OCI-LY7 (cell line): ENCODE data around the gene DIPK1B. TPM values are rescaled to one million over a fixed set of nuclear protein-coding genes. Genes with fewer than 3 reads are reported as not detected.

Source experiments
- BruUV-seq: library from RNA; stranded (reverse); fragments of 400-500 nt; replicated peaks from 2 replicates; lab custom pipeline; 2021; lab: Mats Ljungman, UMichigan
- CTCF ChIA-PET: fragments of 300-600 bp; sonication (Branson Sonifier 250); formaldehyde crosslinking; loops from one replicate; lab custom pipeline; 2022; ENCODE audit warnings: antibody characterized with exemption; ENCODE audit not compliant: unreplicated experiment; lab: Charles Lee
- POLR2A ChIA-PET: fragments of 300-600 bp; sonication (Branson Sonifier 250); formaldehyde crosslinking; loops from one replicate; lab custom pipeline; 2022; ENCODE audit warnings: antibody characterized with exemption; lab: Charles Lee
- DNase-seq: peaks from one replicate; pipeline ENCODE4 v3.0.0-alpha.2; 2015; ENCODE audit warnings: low spot score
- H2AFZ ChIP-seq: fragments of 200-600 bp; sonication (generic), shearing (Covaris generic); 2 replicates; pipeline ENCODE4 v1.6.1; 2014; ENCODE audit warnings: mild to moderate bottlenecking, antibody characterized with exemption, low read length, moderate library complexity
- H3K27ac ChIP-seq: fragments of 200-600 bp; sonication (generic); 2 replicates; pipeline ENCODE4 v1.5.1; 2014; ENCODE audit warnings: mixed run types, low read depth, mild to moderate bottlenecking, moderate library complexity, low read length, inconsistent platforms; ENCODE audit not compliant: poor library complexity, severe bottlenecking
- H3K36me3 ChIP-seq: fragments of 200-600 bp; sonication (generic); 2 replicates; pipeline ENCODE4 v1.6.1; 2014; ENCODE audit warnings: mild to moderate bottlenecking, antibody characterized with exemption, low read length, moderate library complexity, mixed read lengths; ENCODE audit not compliant: insufficient read depth
- H3K4me1 ChIP-seq: fragments of 200-600 bp; sonication (generic); 2 replicates; pipeline ENCODE4 v1.5.1; 2014; ENCODE audit warnings: mild to moderate bottlenecking, low read length; ENCODE audit not compliant: insufficient read depth, poor library complexity, severe bottlenecking
- H3K4me2 ChIP-seq: fragments of 200-600 bp; sonication (generic); 2 replicates; pipeline ENCODE4 v1.6.1; 2014; ENCODE audit warnings: mild to moderate bottlenecking, low read length
- H3K4me3 ChIP-seq: fragments of 200-600 bp; sonication (generic); 2 replicates; pipeline ENCODE4 v1.5.1; 2014; ENCODE audit warnings: mild to moderate bottlenecking, low read depth, low read length; ENCODE audit not compliant: poor library complexity, severe bottlenecking
- H3K79me2 ChIP-seq: fragments of 200-600 bp; sonication (generic); 2 replicates; pipeline ENCODE4 v1.6.1; 2016; ENCODE audit warnings: low read depth, mild to moderate bottlenecking, low read length, moderate library complexity, mixed read lengths; ENCODE audit not compliant: insufficient read depth
- H3K9me2 ChIP-seq: fragments of 200-600 bp; sonication (generic); 2 replicates; pipeline ENCODE4 v1.6.1; 2016; ENCODE audit warnings: mild to moderate bottlenecking, low read length, mixed read lengths; ENCODE audit not compliant: insufficient read depth
- H3K9me3 ChIP-seq: fragments of 200-600 bp; sonication (generic); 2 replicates; pipeline ENCODE4 v1.6.1; 2014; ENCODE audit warnings: mild to moderate bottlenecking, mixed run types, low read length, mixed read lengths
- H4K20me1 ChIP-seq: fragments of 200-600 bp; sonication (generic); 2 replicates; pipeline ENCODE4 v1.6.1; 2014; ENCODE audit warnings: mild to moderate bottlenecking, antibody characterized with exemption, low read length, moderate library complexity, mixed read lengths; ENCODE audit not compliant: insufficient read depth
- EZH2phosphoT487 ChIP-seq: fragments of 200-600 bp; sonication (generic); IDR thresholded peaks from 2 replicates; pipeline ENCODE4 v1.6.1; 2018; ENCODE audit warnings: low read depth, borderline replicate concordance, mild to moderate bottlenecking, mixed run types, antibody characterized with exemption, low read length, moderate library complexity, mixed read lengths
- intact Hi-C: fragments of 100-400 bp; cut with micrococcal nuclease; formaldehyde crosslinking; loops from one replicate; pipeline ENCODE4 v1.10.0; 2022; ENCODE audit not compliant: unreplicated experiment
- total RNA-seq, 2 experiments: library from RNA; depleted of rRNA in 1 of 2; stranded (reverse); fragments of >200 nt in 1 of 2; shearing (Covaris generic) in 1 of 2; gene quantifications; 2 replicates each; pipeline ENCODE4 v1.2.3, GENCODE V29; 2014 to 2022
- TF ChIP-seq, protein P1 (sequence below): fragments of 200-600 bp; sonication (generic); conservative IDR thresholded peaks from 2 replicates; pipeline ENCODE4 v1.5.1; 2014; ENCODE audit warnings: mild to moderate bottlenecking, antibody characterized with exemption, low read length, moderate library complexity, mixed read lengths

Gene DIPK1B
- total RNA-seq, 2 experiments from 2014 or later = 0.30 to 13.3 TPM

- Histone ChIP-seq H4K20me1 (no peaks in the 10 kb centered on the region), H3K9me2 (no peaks in the 10 kb centered on the region), H3K27ac (no peak overlapping the region), H3K4me2 (no peak overlapping the region), H3K4me1 (peaks cover 4% of the 10 kb centered on the region), H3K79me2 (no peaks in the 10 kb centered on the region), H3K9me3 (no peaks in the 10 kb centered on the region), H3K4me3 (no peak overlapping the region), H2AFZ (no peak overlapping the region), H3K36me3 (no peaks in the 10 kb centered on the region)
- intact Hi-C loops = no loop called here
- CTCF ChIA-PET = no interaction called here
- DNase-seq = no peak
- BruUV-seq = no TSS peak
- TF ChIP-seq, protein P1, sequence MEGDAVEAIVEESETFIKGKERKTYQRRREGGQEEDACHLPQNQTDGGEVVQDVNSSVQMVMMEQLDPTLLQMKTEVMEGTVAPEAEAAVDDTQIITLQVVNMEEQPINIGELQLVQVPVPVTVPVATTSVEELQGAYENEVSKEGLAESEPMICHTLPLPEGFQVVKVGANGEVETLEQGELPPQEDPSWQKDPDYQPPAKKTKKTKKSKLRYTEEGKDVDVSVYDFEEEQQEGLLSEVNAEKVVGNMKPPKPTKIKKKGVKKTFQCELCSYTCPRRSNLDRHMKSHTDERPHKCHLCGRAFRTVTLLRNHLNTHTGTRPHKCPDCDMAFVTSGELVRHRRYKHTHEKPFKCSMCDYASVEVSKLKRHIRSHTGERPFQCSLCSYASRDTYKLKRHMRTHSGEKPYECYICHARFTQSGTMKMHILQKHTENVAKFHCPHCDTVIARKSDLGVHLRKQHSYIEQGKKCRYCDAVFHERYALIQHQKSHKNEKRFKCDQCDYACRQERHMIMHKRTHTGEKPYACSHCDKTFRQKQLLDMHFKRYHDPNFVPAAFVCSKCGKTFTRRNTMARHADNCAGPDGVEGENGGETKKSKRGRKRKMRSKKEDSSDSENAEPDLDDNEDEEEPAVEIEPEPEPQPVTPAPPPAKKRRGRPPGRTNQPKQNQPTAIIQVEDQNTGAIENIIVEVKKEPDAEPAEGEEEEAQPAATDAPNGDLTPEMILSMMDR = no peak
- no peak for TF ChIP-seq EZH2phosphoT487
- POLR2A ChIA-PET = interaction anchor here (0.6 kb wide), 1 partner anchor 609 kb away, joined by 3 read pairs; no protein-coding TSS in a partner anchor
These were observed 39.0 kb upstream of the DIPK1B start for GRCh38 chr9:136673088-136673974.

- no peaks in the 10 kb centered on the region for H3K9me3 ChIP-seq
- H4K20me1 ChIP-seq = no peaks in the 10 kb centered on the region; the same call in 1 of the 2 replicates
- POLR2A ChIA-PET = no interaction called here
- no peak overlapping the region for H3K4me3 ChIP-seq
- H3K9me2 ChIP-seq = no peaks in the 10 kb centered on the region
- no peak overlapping the region for H3K4me2 ChIP-seq
- CTCF ChIA-PET = interaction anchor here (0.6 kb wide), 1 partner anchor 99 kb away, joined by 3 read pairs; no protein-coding TSS in a partner anchor
- no TSS peak for BruUV-seq
- intact Hi-C loops = no loop called here
- TF ChIP-seq, protein P1 = no peak
- TF ChIP-seq EZH2phosphoT487 = no peak
- no peak overlapping the region for H2AFZ ChIP-seq
- no peak for DNase-seq
- no peaks in the 10 kb centered on the region for H3K36me3 ChIP-seq
- no peak overlapping the region for H3K27ac ChIP-seq
- no peaks in the 10 kb centered on the region for H3K79me2 ChIP-seq
- H3K4me1 ChIP-seq = no peaks in the 10 kb centered on the region
These were observed 38.2 kb upstream of the DIPK1B start for GRCh38 chr9:136673975-136674785.
